BE2C (cell line): Measurements from ENCODE around the gene COL25A1.

Experiments used
- DNase-seq: peaks from one replicate; pipeline ENCODE4 v3.0.0-alpha.2; 2020
- H3K27me3 ChIP-seq: fragments of 250-450 bp; sonication (Bioruptor Pico); 2 replicates; pipeline ENCODE4 v1.5.1; 2020; ENCODE audit warnings: mild to moderate bottlenecking
- H3K36me3 ChIP-seq: fragments of 250-450 bp; sonication (Bioruptor Pico); 2 replicates; pipeline ENCODE4 v1.5.1; 2020; ENCODE audit warnings: mild to moderate bottlenecking
- H3K4me1 ChIP-seq: fragments of 250-450 bp; sonication (Bioruptor Pico); 2 replicates; pipeline ENCODE4 v1.5.1; 2020
- H3K4me3 ChIP-seq: 2 replicates; pipeline ENCODE4 v1.5.1; 2011; ENCODE audit warnings: low read depth, low read length
- H3K9me3 ChIP-seq: fragments of 250-450 bp; sonication (Bioruptor Pico); 2 replicates; pipeline ENCODE4 v1.5.1; 2020
- CTCF ChIP-seq: IDR thresholded peaks from 2 replicates; pipeline ENCODE4 v1.5.1; 2012; ENCODE audit warnings: mild to moderate bottlenecking, low read depth, low read length

Gene COL25A1

DNA sequence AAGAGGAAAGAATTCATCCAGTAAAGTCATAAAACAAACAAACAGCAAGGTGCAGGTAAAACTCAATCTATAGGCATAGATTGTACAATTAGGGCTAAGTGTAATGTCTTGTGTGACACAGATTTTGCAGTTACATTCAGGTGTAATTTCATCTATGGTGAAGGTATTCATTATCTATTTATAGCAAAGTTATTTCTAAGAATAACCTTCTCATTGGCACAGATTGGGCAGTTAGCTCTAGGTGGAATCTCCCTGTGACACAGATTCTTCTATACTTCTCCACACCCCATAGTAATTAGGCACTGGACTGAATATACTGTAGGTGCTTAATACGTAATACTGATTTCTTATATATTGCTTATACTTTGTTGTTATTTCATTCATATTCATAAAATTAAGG is 66.8 kb downstream of the COL25A1 start:
- no peak for TF ChIP-seq CTCF
- no peaks in the 10 kb centered on the region for H3K4me1 ChIP-seq
- H3K27me3 ChIP-seq, result no peaks in the 10 kb centered on the region
- no peak for DNase-seq
- no peaks in the 10 kb centered on the region for H3K9me3 ChIP-seq
- no peak overlapping the region for H3K4me3 ChIP-seq
- no peaks in the 10 kb centered on the region for H3K36me3 ChIP-seq

DNA sequence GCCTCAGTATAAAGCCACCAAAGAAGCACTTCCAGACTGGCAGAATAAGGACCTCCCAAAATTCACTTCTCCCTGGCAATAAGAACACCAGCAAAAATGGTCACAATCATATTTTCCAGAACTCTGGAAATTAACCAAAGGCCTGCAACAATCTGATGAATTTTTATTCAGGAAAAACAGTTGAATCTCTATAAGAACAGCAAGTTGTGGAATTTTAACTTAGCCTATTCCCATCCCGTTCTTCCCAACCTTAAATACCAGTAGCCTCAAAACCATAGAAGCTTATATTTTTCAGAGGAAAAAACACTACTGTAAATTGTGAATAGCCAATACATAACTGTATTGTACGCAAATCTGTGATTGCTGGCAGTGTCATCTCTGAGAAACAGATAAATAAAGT is 67.9 kb downstream of the COL25A1 start:
- no peak for TF ChIP-seq CTCF
- H3K4me1 ChIP-seq, result no peaks in the 10 kb centered on the region
- H3K27me3 ChIP-seq, result no peaks in the 10 kb centered on the region
- H3K4me3 ChIP-seq, result no peak overlapping the region
- H3K9me3 ChIP-seq, result no peaks in the 10 kb centered on the region
- H3K36me3 ChIP-seq, result no peaks in the 10 kb centered on the region
- DNase-seq, result no peak

GRCh38 chr4:109233570-109233969 is 68.9 kb downstream of the COL25A1 start:
- no peak for TF ChIP-seq CTCF
- Histone ChIP-seq H3K4me3 (no peak overlapping the region), H3K27me3 (no peaks in the 10 kb centered on the region), H3K36me3 (no peaks in the 10 kb centered on the region), H3K9me3 (no peaks in the 10 kb centered on the region), H3K4me1 (no peaks in the 10 kb centered on the region)
- DNase-seq, result no peak

DNA sequence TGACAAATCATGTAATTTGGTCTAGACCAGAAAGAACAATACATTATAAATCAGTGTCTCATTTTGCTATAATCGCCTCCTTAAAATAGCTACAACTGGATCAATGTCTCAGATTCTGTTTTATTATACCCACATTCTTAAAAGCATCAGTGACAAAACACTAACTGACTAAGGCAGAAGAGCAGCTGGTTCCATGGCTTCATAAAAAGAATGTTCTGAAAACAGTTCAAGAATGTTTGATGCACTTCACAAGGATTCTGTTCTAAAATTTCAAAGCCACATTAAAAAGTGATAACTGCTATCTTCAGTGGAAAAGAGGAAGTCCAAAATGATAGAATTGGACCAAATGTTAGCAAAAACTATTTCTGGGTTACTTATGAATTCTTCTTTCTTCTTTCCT is 69.8 kb downstream of the COL25A1 start:
- Histone ChIP-seq H3K36me3 (no peaks in the 10 kb centered on the region), H3K9me3 (no peaks in the 10 kb centered on the region), H3K4me1 (no peaks in the 10 kb centered on the region), H3K4me3 (no peak overlapping the region), H3K27me3 (no peaks in the 10 kb centered on the region)
- DNase-seq, result no peak
- no peak for TF ChIP-seq CTCF

DNA sequence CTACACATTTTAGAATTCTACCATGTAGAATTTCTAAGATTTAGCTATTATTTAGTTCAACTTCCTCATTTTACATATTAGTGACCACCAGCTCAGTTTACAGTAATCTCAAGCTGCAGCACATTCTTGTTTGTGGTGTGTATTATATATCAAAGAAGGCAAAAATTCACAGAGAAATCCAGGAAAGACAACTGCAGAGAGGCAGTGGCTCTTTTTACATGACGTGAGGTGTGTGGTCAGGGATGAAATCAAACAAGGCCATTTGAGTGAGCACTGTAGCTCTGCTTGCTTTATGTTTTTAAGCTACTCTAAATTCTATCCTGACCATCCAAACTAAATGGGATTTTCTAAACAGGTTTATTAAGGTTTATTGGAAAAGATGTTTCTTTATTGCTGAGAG is 71.1 kb downstream of the COL25A1 start:
- H3K9me3 ChIP-seq, result no peaks in the 10 kb centered on the region
- no peaks in the 10 kb centered on the region for H3K4me1 ChIP-seq
- H3K27me3 ChIP-seq, result no peaks in the 10 kb centered on the region
- H3K36me3 ChIP-seq, result no peaks in the 10 kb centered on the region
- no peak for DNase-seq
- no peak overlapping the region for H3K4me3 ChIP-seq
- TF ChIP-seq CTCF, result no peak

DNA sequence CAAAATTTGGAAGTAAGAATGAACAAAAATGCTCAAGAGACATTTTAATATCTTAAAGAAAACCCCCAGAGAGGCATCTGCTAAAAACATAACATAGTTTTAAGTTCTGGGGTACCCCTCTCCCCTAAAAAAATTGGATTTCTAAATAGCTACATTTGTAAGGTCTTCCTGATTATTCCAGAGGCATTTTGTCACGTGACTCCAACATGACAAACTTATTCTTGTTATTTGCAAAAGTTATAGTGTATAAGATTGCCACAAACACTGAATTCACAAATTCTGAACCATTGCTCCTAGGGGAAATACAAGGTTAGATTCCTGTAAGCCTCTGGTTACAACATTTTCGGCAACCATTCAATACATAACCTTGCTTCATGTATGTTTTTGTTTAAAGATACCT is 73.4 kb downstream of the COL25A1 start:
- no peak for TF ChIP-seq CTCF
- DNase-seq, result no peak
- Histone ChIP-seq H3K4me3 (no peak overlapping the region), H3K36me3 (no peaks in the 10 kb centered on the region), H3K27me3 (no peaks in the 10 kb centered on the region), H3K4me1 (no peaks in the 10 kb centered on the region), H3K9me3 (no peaks in the 10 kb centered on the region)
